DND-41 (cell line): Measurements from ENCODE around the gene CDH10.

Source experiments
- CTCF ChIP-seq: IDR thresholded peaks from 2 replicates; pipeline ENCODE4 v1.5.1; 2012; ENCODE audit warnings: borderline replicate concordance, low read length, moderate library complexity, mild to moderate bottlenecking; ENCODE audit not compliant: poor library complexity, severe bottlenecking; ENCODE audit errors: extremely low read depth
- EZH2 ChIP-seq: IDR thresholded peaks from 3 replicates; pipeline ENCODE4 v1.6.1; 2012; ENCODE audit warnings: borderline replicate concordance, low read depth, mild to moderate bottlenecking, moderate library complexity, low read length, inconsistent platforms; ENCODE audit not compliant: severe bottlenecking

- TF ChIP-seq CTCF (no peak), EZH2 (no peak)
Observed at GRCh38 chr5:24623031-24623430, 21.7 kb downstream of the CDH10 start.
